B cell (primary cell): ENCODE results near the gene OXER1. TPM values are rescaled to one million over a fixed set of nuclear protein-coding genes. Genes with fewer than 3 reads are reported as not detected.

Source experiments
- ATAC-seq: fragments of 200-7000 bp; cut with Tn5 transposase; one replicate; pipeline ENCODE4 v1.10.0; 2021; ENCODE audit warnings: low read depth, mild to moderate bottlenecking, moderate number of reproducible peaks, moderate library complexity
- CTCF ChIA-PET: fragments of 350-600 bp; sonication (Branson Sonifier 250); formaldehyde crosslinking; loops from one replicate; lab custom pipeline; 2021; ENCODE audit warnings: antibody characterized with exemption, inconsistent platforms; lab: Charles Lee
- POLR2A ChIA-PET: fragments of 350-600 bp; sonication (Branson Sonifier 250); formaldehyde crosslinking; loops from one replicate; lab custom pipeline; 2021; ENCODE audit warnings: antibody characterized with exemption; lab: Charles Lee
- DNase-seq: peaks from one replicate; pipeline ENCODE4 v3.0.0; 2013
- H2AFZ ChIP-seq: 2 replicates; pipeline ENCODE4 v1.6.1; 2012; ENCODE audit warnings: mild to moderate bottlenecking, low read depth, low read length; ENCODE audit not compliant: insufficient read depth, poor library complexity, severe bottlenecking
- H3K27ac ChIP-seq, 2 donors: 1 replicate in 1 of 2; 2 replicates in 1 of 2; pipeline ENCODE4 v1.5.1; 2012 to 2013; ENCODE audit warnings: low read length in 2 of 2, mild to moderate bottlenecking in 2 of 2, moderate library complexity in 1 of 2
- H3K27me3 ChIP-seq, 4 experiments: fragments of 200-600 bp in 1 of 4; sonication (generic) in 1 of 4; replicated peaks in 1 of 4; 1 replicate in 2 of 4; 2 replicates in 2 of 4; pipeline versions ENCODE4 v1.6.1 to v1.7.0; 2013 to 2016; ENCODE audit warnings: low read length in 3 of 4, mild to moderate bottlenecking in 2 of 4, mixed read lengths in 1 of 4, moderate library complexity in 1 of 4; ENCODE audit not compliant: insufficient read depth in 4 of 4, control insufficient read depth in 3 of 4; ENCODE audit errors: control extremely low read depth in 1 of 4
- H3K36me3 ChIP-seq, 2 experiments: replicated peaks in 1 of 2; 1 replicate in 1 of 2; 2 replicates in 1 of 2; pipeline versions ENCODE4 v1.6.1 to v1.7.1; 2013; ENCODE audit warnings: low read length in 1 of 2; ENCODE audit not compliant: insufficient read depth in 2 of 2, control insufficient read depth in 1 of 2; ENCODE audit errors: control extremely low read depth in 1 of 2, extremely low read depth in 1 of 2
- H3K4me1 ChIP-seq, 2 donors: fragments of 200-600 bp in 1 of 2; sonication (generic) in 1 of 2; 1 replicate in 1 of 2; 2 replicates in 1 of 2; pipeline versions ENCODE4 v1.5.1 to v1.6.1; 2013 to 2017; ENCODE audit warnings: low read length in 2 of 2; ENCODE audit not compliant: control insufficient read depth in 2 of 2, insufficient read depth in 2 of 2
- H3K4me2 ChIP-seq: replicated peaks from 2 replicates; pipeline ENCODE3; 2012; ENCODE audit warnings: mild to moderate bottlenecking, low read depth, low read length; ENCODE audit not compliant: poor library complexity, severe bottlenecking
- H3K4me3 ChIP-seq, 5 experiments: fragments of 200-600 bp in 1 of 5; sonication (generic) in 1 of 5; 1 replicate in 3 of 5; 2 replicates in 2 of 5; pipeline versions ENCODE4 v1.5.1 to v1.7.0; 2011 to 2016; ENCODE audit warnings: low read length in 4 of 5, mild to moderate bottlenecking in 4 of 5, low read depth in 2 of 5, control low read depth in 1 of 5, moderate library complexity in 1 of 5; ENCODE audit not compliant: insufficient read depth in 1 of 5; ENCODE audit errors: control extremely low read depth in 1 of 5, extremely low read depth in 1 of 5
- H3K79me2 ChIP-seq: fragments of 200-600 bp; sonication (generic); one replicate; pipeline ENCODE4 v1.6.0; 2016; ENCODE audit warnings: low read length; ENCODE audit not compliant: control insufficient read depth, insufficient read depth
- H3K9ac ChIP-seq: fragments of 200-600 bp; sonication (generic); 2 replicates; pipeline ENCODE4 v1.6.1; 2017; ENCODE audit warnings: mild to moderate bottlenecking, low read length, moderate library complexity
- H3K9me3 ChIP-seq, 3 donors: one replicate each; pipeline versions ENCODE4 v1.6.1 to v1.7.1; 2013; ENCODE audit warnings: low read length in 2 of 3; ENCODE audit not compliant: control insufficient read depth in 2 of 3, insufficient read depth in 1 of 3; ENCODE audit errors: control extremely low read depth in 1 of 3
- H4K20me1 ChIP-seq: 2 replicates; pipeline ENCODE4 v1.6.0; 2012; ENCODE audit warnings: mild to moderate bottlenecking, low read length; ENCODE audit not compliant: insufficient read depth, control insufficient read depth, poor library complexity, severe bottlenecking
- H3K27ac Mint-ChIP-seq: one replicate; pipeline ENCODE4 v1.8.0; 2021; ENCODE audit warnings: mixed read lengths
- H3K27me3 Mint-ChIP-seq: one replicate; pipeline ENCODE4 v1.8.0; 2021; ENCODE audit warnings: mixed read lengths
- H3K4me1 Mint-ChIP-seq: one replicate; pipeline ENCODE4 v1.8.0; 2021; ENCODE audit warnings: mixed read lengths
- H3K4me3 Mint-ChIP-seq: one replicate; pipeline ENCODE4 v1.8.0; 2021; ENCODE audit warnings: mixed read lengths
- H3K9me3 Mint-ChIP-seq: one replicate; pipeline ENCODE4 v1.8.0; 2022; ENCODE audit warnings: mixed read lengths; ENCODE audit not compliant: insufficient read depth
- EZH2 ChIP-seq: IDR thresholded peaks from 2 replicates; pipeline ENCODE4 v1.6.1; 2012; ENCODE audit warnings: borderline replicate concordance, low read depth, mild to moderate bottlenecking, moderate library complexity, low read length; ENCODE audit not compliant: insufficient read depth, poor library complexity, severe bottlenecking
- WGBS: methylation state at CpG from one replicate; pipeline ENCODE4 v1.1.5; 2013; ENCODE audit warnings: missing lambda C conversion rate; ENCODE audit not compliant: insufficient coverage; 5-methylcytosine and 5-hydroxymethylcytosine counted together
- intact Hi-C: fragments of 100-400 bp; cut with micrococcal nuclease; formaldehyde crosslinking; loops from one replicate; pipeline ENCODE4 v1.10.0; 2022
- polyA plus RNA-seq: library from polyadenylated mRNA; depleted of rRNA; stranded (reverse); fragments of >200 nt; gene quantifications from 2 replicates; pipeline ENCODE4 v1.2.3, GENCODE V29; 2012
- total RNA-seq, 2 donors: library from RNA; stranded (reverse); fragments of 120-200 nt in 1 of 2; gene quantifications; 1 replicate in 1 of 2; 2 replicates in 1 of 2; pipeline versions ENCODE4 v1.2.3 to v1.2.4, GENCODE V29; 2013 to 2022
- TF ChIP-seq, protein P1 (sequence below): fragments of 200-600 bp; IDR thresholded peaks from one replicate; pipeline ENCODE4 v1.8.0; 2022; ENCODE audit warnings: antibody characterized with exemption, mild to moderate bottlenecking

Gene OXER1
- total and polyA plus RNA-seq, 2 donors (not counting 1 experiment from before 2014, with no cell fraction given), result 3.2 to 3.3 TPM

DNA sequence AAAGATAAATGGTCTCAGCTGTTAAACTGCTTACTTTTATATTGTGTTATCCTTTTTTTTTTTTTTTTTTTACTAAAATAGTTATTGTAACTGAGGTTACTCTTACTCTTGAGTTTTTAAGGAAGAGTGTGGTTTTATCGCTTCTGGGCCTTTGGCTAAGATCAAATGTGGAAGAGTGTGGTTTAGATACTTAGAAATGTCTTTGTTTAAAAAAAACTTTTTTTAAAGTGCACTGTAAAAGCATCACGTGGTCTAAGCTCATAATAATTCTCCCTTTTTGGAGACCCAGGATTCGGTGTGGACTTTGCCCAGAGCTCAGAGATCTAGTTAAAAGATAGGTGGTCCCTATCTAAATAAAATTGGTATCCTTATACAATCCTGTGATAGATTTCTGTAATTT is 11.9 kb upstream of the OXER1 start:
- Mint-ChIP-seq H3K27me3 (no peaks in the 10 kb centered on the region), H3K4me1 (peaks cover 11% of the 10 kb centered on the region), H3K9me3 (no peaks in the 10 kb centered on the region), H3K4me3 (no peak overlapping the region), H3K27ac (no peak overlapping the region)
- no peak for DNase-seq
- H3K27me3 ChIP-seq, result no peaks in the 10 kb centered on the region
- ATAC-seq, result no peak
- H4K20me1 ChIP-seq, result no peaks in the 10 kb centered on the region
- WGBS, result no CpG with 5 or more reads among the region's 3 CpGs
- H3K9me3 ChIP-seq, result peaks cover 0 to 15% (median 0%) of the 10 kb centered on the region in 3 donors
- H3K4me1 ChIP-seq, result peaks cover 7% of the 10 kb centered on the region in 2 donors
- no peak overlapping the region for H3K4me3 ChIP-seq
- CTCF ChIA-PET, result interaction anchor here (0.7 to 1.0 kb wide), 5 partner anchors 9 to 515 kb away, joined by 3 to 4 read pairs (median 3); no protein-coding TSS in a partner anchor
- intact Hi-C loops, result no loop called here
- POLR2A ChIA-PET, result interaction anchor here (1.0 kb wide), 1 partner anchor 36 kb away, joined by 3 read pairs; no protein-coding TSS in a partner anchor
- no peak overlapping the region for H3K9ac ChIP-seq
- H3K27ac ChIP-seq, result peak overlapping the region in 1 of 2 donors; percentile 51
- no peaks in the 10 kb centered on the region for H3K36me3 ChIP-seq
- peak overlapping the region; percentile 56 for H2AFZ ChIP-seq
- H3K4me2 ChIP-seq, result peak overlapping the region; percentile 50
- H3K79me2 ChIP-seq, result no peaks in the 10 kb centered on the region
- TF ChIP-seq EZH2, result no peak
- TF ChIP-seq, protein P1, sequence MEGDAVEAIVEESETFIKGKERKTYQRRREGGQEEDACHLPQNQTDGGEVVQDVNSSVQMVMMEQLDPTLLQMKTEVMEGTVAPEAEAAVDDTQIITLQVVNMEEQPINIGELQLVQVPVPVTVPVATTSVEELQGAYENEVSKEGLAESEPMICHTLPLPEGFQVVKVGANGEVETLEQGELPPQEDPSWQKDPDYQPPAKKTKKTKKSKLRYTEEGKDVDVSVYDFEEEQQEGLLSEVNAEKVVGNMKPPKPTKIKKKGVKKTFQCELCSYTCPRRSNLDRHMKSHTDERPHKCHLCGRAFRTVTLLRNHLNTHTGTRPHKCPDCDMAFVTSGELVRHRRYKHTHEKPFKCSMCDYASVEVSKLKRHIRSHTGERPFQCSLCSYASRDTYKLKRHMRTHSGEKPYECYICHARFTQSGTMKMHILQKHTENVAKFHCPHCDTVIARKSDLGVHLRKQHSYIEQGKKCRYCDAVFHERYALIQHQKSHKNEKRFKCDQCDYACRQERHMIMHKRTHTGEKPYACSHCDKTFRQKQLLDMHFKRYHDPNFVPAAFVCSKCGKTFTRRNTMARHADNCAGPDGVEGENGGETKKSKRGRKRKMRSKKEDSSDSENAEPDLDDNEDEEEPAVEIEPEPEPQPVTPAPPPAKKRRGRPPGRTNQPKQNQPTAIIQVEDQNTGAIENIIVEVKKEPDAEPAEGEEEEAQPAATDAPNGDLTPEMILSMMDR, result no peak

DNA sequence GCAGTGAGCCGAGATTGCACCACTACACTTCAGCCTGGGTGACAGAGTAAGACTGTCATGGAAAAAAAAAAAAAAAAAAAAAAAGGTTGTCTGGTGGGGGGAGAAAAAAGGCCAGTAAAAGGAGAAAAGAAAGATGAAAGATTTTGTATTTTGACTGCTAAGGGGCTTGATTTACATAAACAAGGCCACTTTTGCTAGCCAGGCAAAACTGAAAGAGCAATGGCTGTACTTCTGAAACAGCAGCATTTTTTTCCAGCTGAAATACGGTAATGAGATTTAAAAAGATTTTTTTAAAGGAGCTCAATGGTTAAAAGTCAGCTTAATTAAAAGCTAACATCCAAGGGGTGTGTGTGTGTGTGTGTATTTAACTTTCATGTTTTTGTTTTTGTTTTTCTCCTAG is 11.3 kb upstream of the OXER1 start:
- Histone ChIP-seq H3K27me3 (no peaks in the 10 kb centered on the region), H3K9ac (no peak overlapping the region), H3K4me3 (no peak overlapping the region), H3K79me2 (no peaks in the 10 kb centered on the region), H2AFZ (peak overlapping the region; percentile 56), H3K4me2 (peak overlapping the region; percentile 50), H3K9me3 (peaks cover 0 to 9% (median 0%) of the 10 kb centered on the region in 3 donors), H4K20me1 (no peaks in the 10 kb centered on the region), H3K36me3 (no peaks in the 10 kb centered on the region), H3K27ac (peak overlapping the region in 1 of 2 donors; percentile 51), H3K4me1 (peaks cover 7% of the 10 kb centered on the region in 2 donors)
- DNase-seq, result no peak
- WGBS, result 50% methylated on average over 1 of the region's 2 CpGs
- POLR2A ChIA-PET, result interaction anchor here (1.0 kb wide), 1 partner anchor 36 kb away, joined by 3 read pairs; no protein-coding TSS in a partner anchor
- CTCF ChIA-PET, result interaction anchor here (0.7 to 1.0 kb wide), 4 partner anchors 20 to 521 kb away, joined by 3 read pairs; no protein-coding TSS in a partner anchor
- H3K4me1 Mint-ChIP-seq, result peaks cover 13% of the 10 kb centered on the region
- intact Hi-C loops, result no loop called here
- H3K4me3 Mint-ChIP-seq, result no peak overlapping the region
- H3K9me3 Mint-ChIP-seq, result no peaks in the 10 kb centered on the region
- no peak overlapping the region for H3K27ac Mint-ChIP-seq
- TF ChIP-seq EZH2, result no peak
- TF ChIP-seq, protein P1, result no peak
- no peak for ATAC-seq
- no peaks in the 10 kb centered on the region for H3K27me3 Mint-ChIP-seq
